ENCODE data around the gene ZBTB49.
"Not testable (repeated sequence)": the region's sequence is repeated elsewhere in the genome, so short reads cannot be mapped to it uniquely, and the experiment has no call there.

Gene ZBTB49, protein sequence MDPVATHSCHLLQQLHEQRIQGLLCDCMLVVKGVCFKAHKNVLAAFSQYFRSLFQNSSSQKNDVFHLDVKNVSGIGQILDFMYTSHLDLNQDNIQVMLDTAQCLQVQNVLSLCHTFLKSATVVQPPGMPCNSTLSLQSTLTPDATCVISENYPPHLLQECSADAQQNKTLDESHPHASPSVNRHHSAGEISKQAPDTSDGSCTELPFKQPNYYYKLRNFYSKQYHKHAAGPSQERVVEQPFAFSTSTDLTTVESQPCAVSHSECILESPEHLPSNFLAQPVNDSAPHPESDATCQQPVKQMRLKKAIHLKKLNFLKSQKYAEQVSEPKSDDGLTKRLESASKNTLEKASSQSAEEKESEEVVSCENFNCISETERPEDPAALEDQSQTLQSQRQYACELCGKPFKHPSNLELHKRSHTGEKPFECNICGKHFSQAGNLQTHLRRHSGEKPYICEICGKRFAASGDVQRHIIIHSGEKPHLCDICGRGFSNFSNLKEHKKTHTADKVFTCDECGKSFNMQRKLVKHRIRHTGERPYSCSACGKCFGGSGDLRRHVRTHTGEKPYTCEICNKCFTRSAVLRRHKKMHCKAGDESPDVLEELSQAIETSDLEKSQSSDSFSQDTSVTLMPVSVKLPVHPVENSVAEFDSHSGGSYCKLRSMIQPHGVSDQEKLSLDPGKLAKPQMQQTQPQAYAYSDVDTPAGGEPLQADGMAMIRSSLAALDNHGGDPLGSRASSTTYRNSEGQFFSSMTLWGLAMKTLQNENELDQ

DNA sequence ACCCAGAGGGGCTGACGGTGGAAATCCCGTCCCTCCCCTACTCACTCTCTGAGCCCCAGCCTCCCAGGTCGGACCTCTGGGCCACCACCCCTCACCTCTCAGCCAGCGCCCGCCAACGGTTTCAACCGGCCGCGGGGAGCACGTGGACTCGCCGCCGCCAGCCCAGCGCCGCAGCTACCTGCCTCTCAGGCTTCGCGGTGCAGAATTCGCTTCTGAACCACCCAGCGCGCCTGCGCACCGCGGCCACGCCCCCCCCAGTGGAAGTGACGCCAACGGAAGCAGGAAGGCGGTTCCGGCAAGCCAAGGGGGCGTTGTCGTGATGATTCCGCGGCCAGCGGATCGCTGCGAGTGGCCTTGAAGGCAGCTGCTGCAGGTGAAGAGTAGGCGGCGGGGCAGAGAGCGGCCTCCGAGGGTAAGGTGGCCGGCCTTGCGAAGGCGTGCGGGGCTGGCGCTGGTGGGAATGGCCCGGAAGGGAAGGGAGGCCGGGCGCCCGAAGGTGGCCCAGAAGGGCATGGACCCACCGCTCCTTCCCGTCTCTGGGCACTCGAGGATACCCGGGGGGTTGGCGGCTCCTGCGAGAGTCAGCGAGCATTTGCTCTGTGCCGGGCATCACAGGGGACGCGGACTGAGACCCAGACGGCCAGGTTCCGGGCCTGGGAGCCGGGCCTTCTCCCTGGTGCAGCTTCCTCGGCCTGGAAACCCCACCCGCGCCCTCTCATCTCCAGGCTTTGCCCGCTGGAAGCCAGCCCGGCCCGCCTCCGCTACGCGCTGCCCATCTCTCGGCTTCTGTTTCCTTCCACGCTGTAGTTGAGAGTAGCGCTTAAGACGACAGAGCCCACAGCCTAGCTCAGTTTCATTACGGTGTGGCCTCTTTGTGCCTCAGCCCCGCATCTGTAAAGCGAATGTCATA, at the start of gene ZBTB49, which contains the start of gene LYAR:
Gene ZBTB49, plus strand, starts transcription at position 311 of the 910 bp plus-strand sequence. CDS start 9,695 bp downstream, outside the sequence.
Gene LYAR, minus strand, starts transcription at position 214 of the 910 bp plus-strand sequence. CDS start 6,412 bp downstream, outside the sequence.
- DNase-seq, result peak; percentile 90

GRCh38 chr4:4245172-4245571, 44.9 kb upstream of the ZBTB49 start:
- no peak for DNase-seq

DNA sequence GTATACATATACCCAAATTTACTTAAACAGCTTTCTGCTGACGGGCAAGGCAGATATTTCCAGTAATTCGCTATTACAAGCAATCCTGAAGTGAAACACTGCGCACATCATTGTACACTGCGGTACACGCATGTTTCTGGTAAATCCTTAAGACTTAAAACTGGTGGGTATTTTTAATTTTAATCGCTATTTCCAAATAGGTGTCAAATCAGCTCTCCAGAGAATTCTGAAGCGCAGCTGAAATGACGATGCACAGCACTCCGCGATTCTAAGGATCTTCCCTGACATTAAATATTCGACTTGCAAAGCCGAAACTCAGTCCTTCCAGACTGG, 42.4 kb upstream of the ZBTB49 start:
- no peak for DNase-seq

GRCh38 chr4:4248029-4248884, 41.8 kb upstream of the ZBTB49 start, which contains the start of gene TMEM128:
Gene TMEM128, minus strand, starts transcription at chr4:4248223. Its CDS starts 21 bp downstream, at chr4:4248202.
- DNase-seq, result peak; percentile 85

GRCh38 chr4:4248885-4249203, 41.2 kb upstream of the ZBTB49 start:
- DNase-seq, result no peak

- not testable (repeated sequence) for DNase-seq
Observed at GRCh38 chr4:4249342-4249741, 40.7 kb upstream of the ZBTB49 start.

GRCh38 chr4:4249866-4250265, 40.2 kb upstream of the ZBTB49 start:
- no peak for DNase-seq

- DNase-seq, result no peak
Observed at GRCh38 chr4:4254199-4254598, 35.9 kb upstream of the ZBTB49 start.

- no peak for DNase-seq
Observed at GRCh38 chr4:4254666-4255065, 35.4 kb upstream of the ZBTB49 start.

GRCh38 chr4:4256799-4257198, 33.3 kb upstream of the ZBTB49 start:
- DNase-seq, result no peak

- DNase-seq, result not testable (repeated sequence)
Observed at GRCh38 chr4:4257705-4258104, 32.3 kb upstream of the ZBTB49 start.

- no peak for DNase-seq
Observed at GRCh38 chr4:4259484-4260100, 30.5 kb upstream of the ZBTB49 start.

DNA sequence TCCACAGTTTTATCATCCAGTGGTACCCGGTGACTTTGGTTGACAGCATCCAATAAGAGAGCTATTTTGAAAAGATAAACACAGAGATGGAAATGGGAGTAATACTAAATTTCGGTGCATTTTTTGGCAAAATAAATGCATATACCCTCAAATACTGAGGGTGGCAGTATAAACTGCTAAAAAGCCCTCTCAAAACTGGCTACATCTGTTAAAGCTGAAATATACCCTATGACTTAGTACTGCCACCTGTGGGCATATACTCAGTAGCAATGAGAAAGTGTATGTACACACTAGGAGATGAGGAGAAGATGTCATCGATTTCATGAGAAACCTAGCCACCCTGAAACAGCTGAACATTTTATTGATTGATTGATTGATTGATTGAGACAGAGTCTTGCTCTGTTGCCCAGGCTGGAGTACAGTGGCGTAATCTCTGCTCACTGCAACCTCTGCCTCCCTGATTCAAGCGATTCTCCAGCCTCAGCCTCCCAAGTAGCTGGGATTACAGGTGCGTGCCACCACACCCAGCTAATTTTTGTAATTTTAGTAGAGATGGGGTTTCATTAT, 29.8 kb upstream of the ZBTB49 start:
- DNase-seq, result no peak

GRCh38 chr4:4267981-4268380, 22.1 kb upstream of the ZBTB49 start:
- no peak for DNase-seq

GRCh38 chr4:4268776-4269175, 21.3 kb upstream of the ZBTB49 start:
- DNase-seq, result no peak

- no peak for DNase-seq
Observed at GRCh38 chr4:4269331-4269731, 20.7 kb upstream of the ZBTB49 start.

DNA sequence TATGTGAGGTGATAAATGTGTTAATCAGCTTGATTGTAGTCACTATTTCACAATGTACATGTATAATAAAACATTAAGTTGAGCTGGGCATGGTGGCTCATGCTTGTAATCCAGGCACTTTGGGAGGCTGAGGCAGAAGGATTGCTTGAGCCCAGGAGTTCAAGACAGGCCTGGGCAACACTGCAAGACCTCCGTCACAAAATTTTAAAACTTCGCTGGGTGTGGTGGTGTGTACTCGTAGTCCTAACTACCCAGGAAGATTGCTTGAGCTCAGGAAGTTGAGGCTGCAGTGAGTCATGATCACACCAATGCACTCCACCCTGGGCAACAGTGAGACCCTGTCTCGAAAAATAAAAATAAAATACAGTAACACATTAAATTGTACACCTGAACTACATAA, 20.2 kb upstream of the ZBTB49 start:
- no peak for DNase-seq

- no peak for DNase-seq
Observed at GRCh38 chr4:4270529-4270928, 19.5 kb upstream of the ZBTB49 start.

GRCh38 chr4:4271912-4272311, 18.1 kb upstream of the ZBTB49 start:
- DNase-seq, result no peak

- no peak for DNase-seq
Observed at GRCh38 chr4:4274226-4274625, 15.8 kb upstream of the ZBTB49 start.

DNA sequence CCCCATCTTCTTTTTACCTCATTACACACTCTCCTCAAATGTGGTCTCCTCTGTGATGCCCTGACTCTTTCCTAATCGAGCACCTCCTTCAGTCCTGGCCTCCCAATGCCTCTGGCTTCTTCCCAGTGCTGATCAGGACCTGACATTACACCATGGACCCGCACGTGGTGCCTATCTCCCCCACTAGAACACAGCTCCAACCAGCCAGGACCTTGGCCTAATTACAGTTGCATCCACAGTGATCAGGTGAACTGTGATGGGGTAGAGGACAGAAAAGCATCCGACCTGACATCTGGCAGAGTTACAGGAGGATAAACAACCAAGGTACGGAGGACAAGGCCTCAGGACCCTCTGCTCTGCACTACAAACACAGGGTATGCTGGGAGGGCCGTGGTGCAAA, 12.5 kb upstream of the ZBTB49 start:
- no peak for DNase-seq
